Measurements from ENCODE around the gene FADS2.

- TF ChIP-seq POLR2A (IDR thresholded peaks at IDR 0.05), result no peak
- TF ChIP-seq, protein P1, sequence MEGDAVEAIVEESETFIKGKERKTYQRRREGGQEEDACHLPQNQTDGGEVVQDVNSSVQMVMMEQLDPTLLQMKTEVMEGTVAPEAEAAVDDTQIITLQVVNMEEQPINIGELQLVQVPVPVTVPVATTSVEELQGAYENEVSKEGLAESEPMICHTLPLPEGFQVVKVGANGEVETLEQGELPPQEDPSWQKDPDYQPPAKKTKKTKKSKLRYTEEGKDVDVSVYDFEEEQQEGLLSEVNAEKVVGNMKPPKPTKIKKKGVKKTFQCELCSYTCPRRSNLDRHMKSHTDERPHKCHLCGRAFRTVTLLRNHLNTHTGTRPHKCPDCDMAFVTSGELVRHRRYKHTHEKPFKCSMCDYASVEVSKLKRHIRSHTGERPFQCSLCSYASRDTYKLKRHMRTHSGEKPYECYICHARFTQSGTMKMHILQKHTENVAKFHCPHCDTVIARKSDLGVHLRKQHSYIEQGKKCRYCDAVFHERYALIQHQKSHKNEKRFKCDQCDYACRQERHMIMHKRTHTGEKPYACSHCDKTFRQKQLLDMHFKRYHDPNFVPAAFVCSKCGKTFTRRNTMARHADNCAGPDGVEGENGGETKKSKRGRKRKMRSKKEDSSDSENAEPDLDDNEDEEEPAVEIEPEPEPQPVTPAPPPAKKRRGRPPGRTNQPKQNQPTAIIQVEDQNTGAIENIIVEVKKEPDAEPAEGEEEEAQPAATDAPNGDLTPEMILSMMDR (IDR thresholded peaks at IDR 0.05), result no peak
- no peak for TF ChIP-seq EP300 (IDR thresholded peaks at IDR 0.05)
Observed at GRCh38 chr11:61793083-61793828, 34.8 kb upstream of the FADS2 start.
